HG03565 (cell line): ENCODE results near the gene TBC1D22A.

ENCODE experiments used
- ATAC-seq: cut with Tn5 transposase; IDR thresholded peaks from one replicate; pipeline ENCODE4 v1.9.1; 2021; ENCODE audit warnings: mild to moderate bottlenecking, moderate library complexity; ENCODE audit not compliant: unreplicated experiment

Gene TBC1D22A

DNA sequence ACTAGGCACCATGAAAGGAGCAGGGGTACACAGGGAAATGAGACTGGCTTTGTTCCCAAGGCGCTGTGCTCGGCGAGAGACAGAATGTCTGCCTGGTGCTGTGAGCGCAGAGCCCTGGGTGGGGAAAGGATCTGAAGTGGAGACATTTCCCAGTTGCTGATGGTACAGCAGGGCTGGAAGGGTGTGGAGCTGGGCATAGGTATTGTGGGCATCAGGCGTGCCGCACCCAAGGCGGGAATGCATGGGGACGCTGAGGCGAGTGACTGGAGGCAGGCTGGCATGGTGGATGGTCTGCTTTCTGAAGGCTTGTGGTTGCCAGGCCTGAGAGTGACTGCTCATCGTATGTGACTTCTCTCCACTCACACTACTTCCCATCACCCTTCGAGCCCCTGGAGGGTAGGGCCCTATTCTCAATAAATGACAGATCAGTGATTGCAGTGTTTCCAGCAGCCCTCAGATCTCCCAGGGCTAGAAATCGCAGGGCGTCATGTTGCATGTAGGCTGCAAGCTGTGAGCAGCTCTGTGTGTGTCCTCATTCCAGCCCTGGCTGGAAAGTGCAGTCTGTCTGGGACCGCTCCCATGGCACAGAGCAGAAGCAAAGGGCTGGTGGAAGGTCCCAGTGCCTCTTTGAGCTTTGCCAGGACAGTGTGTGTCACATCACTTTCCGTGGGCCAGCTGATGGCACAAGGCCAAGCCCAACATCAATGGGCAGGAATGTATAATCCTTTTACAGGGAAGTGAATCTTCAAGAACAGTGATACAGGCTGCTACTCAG, 67.7 kb downstream of the TBC1D22A start:
- no peak for ATAC-seq

DNA sequence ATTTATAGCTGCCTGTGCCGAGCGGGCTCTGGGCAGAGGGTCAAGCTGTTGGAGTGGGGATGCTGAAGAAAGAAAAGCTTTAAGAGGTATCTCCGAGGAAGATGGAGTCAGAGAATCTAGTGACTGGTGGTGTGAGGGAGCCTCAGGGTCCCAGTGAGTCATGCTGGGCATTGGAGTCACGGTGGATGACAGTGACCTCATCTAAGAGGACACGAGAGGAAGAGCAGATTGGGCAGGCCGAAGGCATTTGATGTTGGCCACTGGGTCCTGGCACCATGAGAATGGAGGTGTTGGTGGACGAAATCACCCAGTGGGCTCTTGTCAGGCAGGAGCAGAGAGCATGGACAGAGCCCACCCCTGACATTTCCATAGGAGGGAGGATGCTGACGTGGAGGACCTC, 68.4 kb downstream of the TBC1D22A start:
- no peak for ATAC-seq

DNA sequence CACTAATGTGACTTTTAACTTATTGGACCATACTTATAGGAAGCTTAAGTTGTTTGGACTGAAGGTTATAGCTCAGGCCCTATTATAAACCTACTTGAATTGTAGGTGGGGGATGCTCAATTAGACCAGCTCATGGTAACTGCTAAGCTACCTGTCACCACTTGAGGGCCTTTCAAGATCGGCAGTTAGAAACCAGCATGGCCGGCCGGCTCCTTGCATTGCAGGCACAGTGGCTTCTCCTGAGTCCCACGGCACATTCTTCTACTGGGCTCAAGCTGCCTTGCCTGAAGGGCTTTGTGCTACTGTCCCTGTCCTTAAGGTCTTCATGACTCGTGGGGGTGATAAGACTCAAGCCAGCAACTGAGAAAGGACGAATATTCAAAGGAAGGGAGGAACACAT, 70.8 kb downstream of the TBC1D22A start:
- ATAC-seq = no peak

DNA sequence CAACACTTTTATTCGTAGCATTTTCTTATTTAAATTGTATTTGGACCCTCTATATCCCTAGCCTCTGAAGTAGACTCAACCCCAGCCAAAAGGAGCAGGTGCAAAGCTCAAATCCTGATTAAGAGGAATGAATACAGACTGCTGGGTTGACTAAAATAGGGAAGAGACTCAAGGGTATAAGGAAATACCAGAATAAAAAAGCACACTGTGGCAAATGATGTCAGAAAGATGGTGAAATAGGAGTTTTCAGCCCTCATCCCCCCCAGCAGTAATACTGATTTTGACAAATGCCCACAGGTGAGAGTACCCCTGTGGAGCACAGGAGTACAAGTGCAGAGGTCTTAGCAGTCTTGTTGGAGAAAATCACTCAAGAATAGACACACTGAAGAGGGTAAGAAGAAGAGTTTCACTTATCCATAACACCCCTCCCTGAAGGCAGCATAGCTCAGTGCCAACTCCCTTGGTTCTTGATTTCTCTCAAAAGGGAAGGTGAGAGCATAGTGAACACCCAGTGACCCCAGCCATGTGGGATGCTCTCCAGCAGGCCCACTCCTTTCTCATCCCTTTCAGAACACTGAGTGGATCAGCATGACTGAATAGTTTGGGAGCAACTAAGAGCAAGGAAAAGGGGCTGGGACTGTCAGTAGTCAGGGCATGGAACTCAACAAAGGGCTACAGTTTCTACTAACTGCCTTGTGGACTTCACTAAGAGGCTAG, 71.7 kb downstream of the TBC1D22A start:
- no peak for ATAC-seq

DNA sequence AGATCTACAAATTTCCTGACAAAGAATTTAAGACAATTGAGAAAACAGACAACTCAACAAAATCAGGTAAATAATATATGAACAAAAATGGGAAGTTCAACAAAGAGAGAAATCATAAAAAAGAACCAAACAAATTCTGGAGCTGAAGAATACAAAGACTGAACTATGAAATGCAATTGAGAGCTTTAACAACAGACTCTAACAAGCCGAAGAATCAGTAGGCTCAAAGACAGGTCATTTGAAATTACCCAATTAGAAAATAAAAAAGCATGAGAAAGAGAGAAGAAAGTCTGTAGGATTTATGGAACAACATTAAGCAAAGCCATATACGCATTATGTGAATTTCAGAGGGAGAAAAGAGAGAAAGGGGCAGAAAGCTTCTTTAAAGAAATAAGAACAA, 72.8 kb downstream of the TBC1D22A start:
- no peak for ATAC-seq

DNA sequence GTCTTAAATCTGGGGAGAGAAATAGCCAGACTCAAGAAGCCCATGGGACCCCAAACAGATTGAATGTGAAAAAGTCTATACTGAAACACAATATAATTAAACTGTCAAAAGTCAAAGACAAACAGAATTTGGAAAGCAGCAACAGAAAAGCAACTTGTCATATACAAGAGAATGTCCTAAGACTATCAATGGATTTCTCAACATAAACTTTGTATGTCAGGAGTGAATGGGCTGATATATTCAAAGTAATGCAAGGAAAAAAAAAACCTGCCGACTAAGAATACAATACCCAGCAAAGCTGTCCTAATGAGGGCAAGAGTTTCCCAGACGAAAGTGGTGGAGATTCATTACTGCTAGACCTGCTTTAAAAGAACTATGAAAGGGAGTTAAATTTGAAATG, 73.2 kb downstream of the TBC1D22A start:
- ATAC-seq = no peak

DNA sequence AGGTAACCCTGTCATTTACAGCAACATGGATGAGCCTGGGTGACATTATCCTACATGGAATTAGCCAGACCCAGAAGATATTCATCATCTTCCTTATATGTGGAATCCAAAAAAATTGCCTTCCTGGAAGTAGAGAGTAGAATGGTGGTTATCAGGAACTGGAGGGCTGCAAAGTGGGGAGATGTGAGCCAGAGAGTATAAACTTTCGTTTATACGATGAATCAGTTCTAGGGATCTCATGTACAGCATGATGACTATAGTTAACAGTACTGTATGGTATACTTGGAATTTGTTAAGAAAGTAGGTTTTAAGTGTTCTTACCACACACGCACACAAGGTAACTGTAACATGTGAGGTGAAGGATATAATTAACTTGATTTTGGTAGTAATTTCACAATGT, 79.1 kb downstream of the TBC1D22A start:
- ATAC-seq = no peak

DNA sequence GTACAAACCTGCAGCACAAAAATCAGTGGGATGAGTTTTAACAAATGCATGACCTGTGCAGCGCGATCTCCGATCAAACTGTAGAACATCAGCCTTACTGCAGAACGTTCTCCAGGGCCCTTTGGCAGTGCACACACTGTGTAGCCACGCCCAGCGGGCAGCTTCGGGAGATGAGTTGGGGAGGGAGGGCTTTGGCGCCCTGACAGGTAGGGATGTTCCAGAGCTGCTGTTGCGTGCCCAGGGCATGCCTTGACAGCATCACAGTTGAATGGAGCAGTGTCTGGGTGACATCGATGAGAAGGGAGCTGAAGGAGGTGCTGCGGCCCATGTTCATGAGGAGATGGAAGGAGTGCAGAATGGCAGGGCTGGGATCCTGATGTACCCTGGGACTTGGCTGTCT, 80.2 kb downstream of the TBC1D22A start:
- ATAC-seq = no peak

DNA sequence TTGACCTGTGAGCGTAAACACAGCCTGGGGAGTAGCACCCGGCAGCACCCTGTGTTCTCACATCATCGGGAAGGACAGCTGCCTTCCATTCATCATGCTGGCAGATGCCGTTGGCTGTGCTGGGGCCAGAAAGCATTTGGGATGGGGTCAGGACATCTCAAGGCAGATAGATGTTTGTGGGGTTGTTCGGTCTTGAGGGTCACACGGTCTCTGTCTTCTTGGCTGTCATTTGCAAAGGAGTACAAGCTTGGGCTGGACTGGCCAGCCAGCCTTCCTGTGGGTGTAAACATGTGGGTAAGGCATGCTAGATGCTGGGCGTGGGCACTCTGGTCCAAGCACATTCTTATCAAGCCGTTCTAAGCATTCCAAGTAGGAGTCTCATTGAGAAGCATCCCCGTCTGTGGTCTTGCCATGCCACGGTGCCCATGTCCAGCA, 81.4 kb downstream of the TBC1D22A start:
- ATAC-seq = no peak

DNA sequence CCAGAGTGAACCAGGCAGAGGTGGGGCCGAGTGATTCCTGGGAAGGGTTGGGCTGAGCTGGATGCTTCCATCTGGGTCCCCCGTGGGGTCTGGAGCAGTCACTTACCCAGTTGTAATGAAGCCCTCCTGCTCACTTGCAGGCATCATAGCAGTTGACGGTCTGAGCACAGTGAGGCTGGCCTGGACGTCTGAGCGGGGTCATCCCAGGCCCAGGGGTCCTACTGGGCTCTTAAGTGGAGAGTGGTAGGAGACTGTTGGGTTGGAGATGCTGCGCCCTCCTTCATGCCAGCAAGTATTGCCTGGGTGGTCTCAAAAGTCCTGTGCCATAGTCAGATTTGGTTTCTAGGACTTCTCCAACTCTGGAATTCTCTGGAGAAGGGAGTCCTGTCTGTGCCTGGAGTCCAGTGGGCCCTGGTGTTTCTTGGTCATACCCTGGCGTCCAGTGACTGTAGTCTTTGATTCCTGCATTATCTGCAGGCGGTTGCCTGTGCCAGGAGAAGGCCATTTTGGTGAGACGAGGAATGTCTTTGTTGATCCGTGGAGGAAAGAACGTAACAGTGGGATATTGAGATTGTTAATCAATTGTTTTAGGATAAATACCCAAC, 82.3 kb downstream of the TBC1D22A start:
- ATAC-seq = no peak

DNA sequence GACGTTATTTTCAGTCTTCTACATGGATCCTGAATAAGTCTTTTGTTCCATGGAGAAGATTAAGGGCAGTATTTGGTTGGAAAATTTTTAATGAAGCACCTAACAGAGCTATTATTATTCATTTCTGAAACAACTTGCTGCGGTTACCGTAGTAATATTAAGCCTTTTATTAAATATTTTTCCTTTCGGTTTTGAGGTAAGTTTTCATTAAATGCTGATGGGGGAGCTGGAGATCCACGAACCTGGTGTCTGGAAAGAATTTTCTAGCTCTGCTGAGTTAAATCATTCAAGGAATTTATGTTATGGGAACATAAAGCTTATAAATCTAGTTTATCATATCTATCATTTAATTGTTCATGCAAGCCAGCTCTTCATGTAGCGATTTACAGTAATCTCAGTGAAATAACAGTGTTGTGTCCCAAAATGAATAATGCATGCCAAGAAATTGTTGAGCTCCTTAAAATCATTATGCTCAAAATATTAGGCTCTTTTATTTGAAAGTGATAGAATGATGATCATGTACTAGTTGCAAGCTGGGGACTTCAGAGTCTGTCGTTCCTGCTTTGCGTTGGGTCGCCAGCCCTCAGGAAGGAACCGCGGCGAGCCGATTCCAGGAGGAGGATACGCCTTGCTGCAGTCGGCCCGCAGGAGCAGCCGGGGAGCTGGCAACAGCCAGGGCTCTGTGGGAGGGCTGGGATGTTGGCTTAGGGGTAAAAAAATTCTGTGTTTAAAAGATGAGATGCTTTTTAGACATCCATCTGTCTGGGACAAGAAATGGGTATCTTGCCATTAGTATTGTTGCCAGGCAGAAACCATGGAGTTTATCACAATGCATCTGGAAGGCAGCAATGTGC, 83.1 kb downstream of the TBC1D22A start:
- no peak for ATAC-seq

DNA sequence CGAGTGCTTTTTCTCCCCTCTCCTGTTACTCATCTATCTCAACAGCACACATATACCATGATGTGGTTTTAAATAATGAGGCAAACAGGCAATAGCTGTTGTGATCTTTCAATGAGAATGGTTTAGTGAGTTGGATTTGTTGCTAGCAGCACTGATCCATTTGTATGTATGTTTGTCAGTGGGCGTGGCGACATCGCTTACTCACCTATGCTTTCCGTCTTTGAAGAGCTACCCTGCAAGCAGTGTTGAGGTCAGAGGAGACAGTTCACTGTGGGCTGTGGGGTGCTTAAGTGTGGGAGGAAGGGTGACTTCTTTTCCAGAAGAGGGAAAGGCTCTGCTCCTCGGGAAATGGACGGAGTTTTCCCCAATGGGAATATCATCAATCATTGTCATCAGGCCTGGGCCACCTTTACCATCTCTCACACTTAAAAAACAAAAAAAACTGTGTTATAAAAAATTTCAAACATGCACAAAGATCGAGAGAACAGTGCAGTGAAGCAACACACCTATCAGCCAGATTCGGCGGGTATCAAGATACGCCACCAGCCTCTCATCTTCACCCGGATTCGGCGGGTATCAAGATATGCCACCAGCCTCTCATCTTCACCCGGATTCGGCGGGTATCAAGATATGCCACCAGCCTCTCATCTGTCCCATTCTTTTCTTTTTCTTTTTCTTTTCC, 83.8 kb downstream of the TBC1D22A start:
- ATAC-seq = no peak

DNA sequence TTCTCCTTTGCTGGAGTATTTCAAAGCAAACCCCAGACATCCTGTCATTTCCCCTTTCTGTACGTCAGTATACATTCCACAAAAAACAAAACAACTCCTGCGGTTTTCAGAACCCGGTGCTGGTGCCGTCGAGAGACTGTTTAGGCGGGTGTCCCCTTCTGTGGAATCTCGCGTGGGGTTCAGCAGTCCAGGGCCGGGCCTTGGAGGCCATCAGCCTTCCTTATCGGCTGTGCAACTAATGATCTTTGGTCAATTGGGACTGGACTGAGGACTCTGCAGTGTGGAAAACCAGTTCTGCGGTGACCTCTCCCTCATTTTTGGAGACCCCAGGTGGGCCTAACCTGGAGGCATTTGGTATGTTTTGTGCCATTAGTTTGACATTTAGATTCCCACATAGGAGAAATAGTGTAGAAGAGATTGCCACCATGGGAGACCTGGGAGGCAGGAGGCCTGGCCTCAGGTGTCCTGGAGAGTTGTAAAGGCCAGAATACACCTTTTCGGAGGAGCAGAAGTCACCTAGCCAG, 84.4 kb downstream of the TBC1D22A start:
- ATAC-seq = no peak

DNA sequence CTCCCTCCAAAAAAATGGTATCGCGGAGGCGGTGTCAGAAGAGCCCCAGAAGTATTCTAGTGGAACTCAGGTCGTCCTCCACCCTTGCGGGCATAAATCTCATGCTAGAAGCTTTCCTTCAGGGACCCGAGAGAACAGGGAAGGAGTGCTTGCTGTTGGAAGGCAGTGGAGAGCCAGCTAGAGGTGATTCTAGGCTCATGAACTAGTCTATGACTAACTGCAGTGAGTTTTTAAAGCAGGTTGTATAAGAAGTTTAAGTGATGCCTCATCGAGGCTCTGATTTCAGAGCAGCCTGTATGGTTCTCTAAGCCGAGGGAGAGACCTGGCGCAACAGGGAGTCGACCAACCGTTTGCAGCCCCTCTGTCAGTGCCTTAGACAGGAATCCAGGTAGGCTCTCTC, 85.7 kb downstream of the TBC1D22A start:
- ATAC-seq = no peak

DNA sequence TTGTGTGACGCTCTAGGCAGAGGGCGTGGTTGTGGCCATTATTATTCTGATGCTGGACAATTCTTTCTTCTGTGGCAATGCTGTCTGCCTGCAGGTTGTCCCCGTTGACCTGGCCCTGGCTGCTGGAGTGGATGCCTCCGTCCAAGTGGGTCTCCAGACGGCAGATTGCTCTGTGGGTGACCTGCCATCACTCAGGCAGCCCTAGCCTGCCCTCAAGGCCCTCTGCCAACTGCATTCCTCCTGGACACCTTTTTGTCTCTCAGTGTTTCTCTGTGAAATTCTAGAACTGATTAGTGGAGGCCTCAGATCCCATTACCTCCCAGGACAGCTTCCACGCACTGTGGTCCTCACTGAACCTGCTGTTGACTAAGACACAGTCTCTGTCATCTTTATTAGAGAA, 86.7 kb downstream of the TBC1D22A start:
- ATAC-seq = no peak

DNA sequence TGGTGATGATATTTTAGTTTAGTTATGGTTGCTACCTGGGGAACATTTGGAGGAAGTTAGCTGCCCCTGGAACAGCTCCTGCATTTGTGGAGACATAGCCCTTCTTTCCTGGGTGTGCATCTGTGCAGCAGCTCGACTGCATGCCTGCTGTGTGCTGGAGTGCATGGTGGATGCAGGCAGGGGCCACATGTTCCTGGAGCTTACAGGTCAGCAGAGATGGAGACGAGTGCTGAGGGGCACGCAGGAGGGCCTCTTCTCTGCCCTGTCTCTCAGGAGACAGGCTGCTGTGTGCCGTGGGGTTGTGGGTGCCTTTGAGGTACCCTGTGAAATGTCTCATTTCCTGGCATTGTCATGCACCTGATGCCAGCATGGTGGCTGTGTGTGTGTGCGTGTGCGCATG, 87.5 kb downstream of the TBC1D22A start:
- ATAC-seq = no peak

DNA sequence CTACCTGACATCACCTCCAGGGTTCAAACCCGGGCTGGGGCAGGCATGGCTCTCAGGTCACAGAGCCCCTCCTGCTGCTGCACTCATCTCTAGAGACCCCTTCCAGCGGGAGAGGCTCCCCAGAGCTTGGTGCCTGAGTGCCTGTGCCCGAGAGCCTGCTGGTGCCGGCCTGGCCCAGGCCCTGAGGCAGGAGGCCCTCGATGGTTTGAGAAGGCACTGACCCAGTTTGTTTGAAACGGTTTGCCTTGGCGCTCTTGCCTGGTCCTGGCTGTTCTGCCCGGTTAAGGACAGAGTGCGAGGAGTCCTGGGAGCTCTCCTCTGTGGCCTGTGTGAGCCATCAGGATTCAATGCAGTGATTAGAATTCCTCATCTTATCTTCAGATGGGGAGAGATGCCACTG, 88.9 kb downstream of the TBC1D22A start:
- ATAC-seq = no peak

DNA sequence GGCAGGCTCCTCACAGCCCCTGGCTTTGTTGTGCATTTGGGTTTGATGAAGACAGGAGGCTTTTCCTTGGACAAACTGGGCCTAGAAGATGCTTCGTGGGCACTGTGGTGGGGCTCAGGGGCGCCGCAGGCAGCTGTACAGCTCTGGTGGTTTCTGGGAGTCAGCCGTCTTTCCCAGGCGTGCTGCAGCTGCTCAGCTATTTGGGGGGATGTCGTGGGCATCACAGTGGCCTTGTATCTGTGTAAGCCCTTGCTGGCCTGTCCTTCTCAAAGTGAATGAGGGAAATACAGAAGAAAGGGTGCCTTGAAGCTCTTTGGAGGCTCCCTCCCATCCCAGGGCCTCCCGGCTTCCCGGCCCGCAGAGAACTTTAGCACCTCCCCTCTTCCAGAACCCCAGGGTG, 89.5 kb downstream of the TBC1D22A start:
- ATAC-seq = no peak

DNA sequence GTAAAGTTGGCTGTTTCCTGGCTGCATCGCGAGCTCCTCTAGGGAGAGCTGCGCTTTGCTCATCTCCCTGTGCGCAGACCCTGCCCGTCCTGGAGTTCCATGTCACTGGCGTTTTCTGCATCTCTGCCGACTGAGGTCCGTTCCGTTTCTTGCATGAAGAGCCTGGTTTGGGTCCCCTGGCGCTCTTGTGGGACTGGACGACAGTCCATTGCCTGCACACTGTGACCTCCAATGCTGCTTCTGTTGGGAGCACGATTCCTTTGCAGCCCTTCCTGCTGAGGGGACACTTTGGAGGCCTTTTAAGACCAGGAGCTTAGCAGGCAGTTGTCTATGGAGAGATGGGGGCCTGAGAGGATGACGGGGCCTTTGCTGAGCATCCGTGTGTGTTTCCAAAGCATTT, 90.3 kb downstream of the TBC1D22A start:
- no peak for ATAC-seq

DNA sequence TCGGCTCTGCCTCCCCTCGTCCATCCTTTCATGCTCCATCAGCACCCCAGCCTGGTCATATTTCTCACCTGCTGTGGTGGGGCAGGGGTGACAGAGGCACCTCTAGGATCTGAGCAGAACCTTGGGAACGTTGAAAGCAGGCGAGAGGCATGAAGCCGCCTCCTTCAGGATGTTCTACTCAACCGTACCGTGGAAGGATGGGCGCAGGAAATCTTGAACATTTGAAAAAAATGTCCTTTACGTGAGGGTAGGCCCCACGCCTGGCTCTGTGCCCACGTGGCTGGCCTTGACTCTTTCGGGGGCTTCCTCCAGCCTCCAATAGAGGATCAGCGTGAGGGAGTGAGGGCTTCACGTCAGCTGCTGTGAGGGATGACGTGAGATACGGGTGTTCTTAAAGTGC, 90.7 kb downstream of the TBC1D22A start:
- ATAC-seq = no peak
